OCI-LY3 (cell line): ENCODE measurements around the gene EFNA5.

Experiments used
- EZH2phosphoT487 ChIP-seq: fragments of 200-600 bp; shearing (Covaris generic); IDR thresholded peaks from 2 replicates; pipeline ENCODE4 v1.6.1; 2018; ENCODE audit warnings: antibody characterized with exemption, mixed run types, low read depth
- TF ChIP-seq, protein P1 (sequence below): fragments of 200-600, 300-600 bp; sonication (generic); IDR thresholded peaks from 2 replicates; pipeline ENCODE4 v1.5.1; 2014; ENCODE audit warnings: antibody characterized with exemption, low read length, low read depth

DNA sequence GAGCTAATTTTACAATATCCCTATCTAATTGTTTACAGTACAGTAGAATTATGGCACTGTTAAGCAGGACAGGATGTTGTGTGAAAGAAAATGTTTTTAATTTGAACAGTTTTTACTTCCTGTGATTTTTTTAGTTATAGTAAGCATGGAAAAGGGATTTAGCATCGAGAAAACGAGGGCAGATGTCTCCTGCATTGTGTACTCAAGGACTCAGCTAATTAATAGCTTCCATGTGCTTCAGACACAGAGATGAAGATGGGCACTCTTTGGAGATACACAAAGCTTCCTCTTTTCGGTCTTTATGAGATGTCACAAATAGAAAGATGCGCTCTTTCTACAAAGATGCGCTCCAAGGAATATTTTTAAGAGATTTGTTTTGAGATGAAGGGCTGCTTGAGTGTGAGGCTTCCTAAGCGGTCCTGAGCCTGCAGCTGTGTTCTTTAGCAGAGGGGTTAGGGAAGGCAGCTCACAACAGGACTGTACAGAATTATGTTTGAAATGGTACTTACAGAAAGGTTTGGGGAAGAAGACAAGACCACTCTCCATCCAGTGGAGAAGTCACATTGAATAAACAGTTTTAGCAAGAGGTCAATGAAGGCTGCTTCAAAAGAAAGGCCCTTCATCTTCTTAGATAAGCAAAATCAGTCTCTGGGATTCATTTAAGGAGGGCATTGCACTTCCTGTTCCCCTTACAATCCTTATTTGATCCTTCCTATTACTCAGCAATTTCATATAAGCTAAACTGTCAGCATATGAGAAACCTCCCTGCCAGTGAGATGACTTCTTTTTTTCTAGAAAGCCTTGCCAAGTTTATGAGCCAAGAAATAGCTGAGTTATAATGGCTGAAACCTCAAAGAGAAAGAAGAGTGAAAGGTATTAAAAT, 311.5 kb downstream of the EFNA5 start:
- TF ChIP-seq, protein P1, sequence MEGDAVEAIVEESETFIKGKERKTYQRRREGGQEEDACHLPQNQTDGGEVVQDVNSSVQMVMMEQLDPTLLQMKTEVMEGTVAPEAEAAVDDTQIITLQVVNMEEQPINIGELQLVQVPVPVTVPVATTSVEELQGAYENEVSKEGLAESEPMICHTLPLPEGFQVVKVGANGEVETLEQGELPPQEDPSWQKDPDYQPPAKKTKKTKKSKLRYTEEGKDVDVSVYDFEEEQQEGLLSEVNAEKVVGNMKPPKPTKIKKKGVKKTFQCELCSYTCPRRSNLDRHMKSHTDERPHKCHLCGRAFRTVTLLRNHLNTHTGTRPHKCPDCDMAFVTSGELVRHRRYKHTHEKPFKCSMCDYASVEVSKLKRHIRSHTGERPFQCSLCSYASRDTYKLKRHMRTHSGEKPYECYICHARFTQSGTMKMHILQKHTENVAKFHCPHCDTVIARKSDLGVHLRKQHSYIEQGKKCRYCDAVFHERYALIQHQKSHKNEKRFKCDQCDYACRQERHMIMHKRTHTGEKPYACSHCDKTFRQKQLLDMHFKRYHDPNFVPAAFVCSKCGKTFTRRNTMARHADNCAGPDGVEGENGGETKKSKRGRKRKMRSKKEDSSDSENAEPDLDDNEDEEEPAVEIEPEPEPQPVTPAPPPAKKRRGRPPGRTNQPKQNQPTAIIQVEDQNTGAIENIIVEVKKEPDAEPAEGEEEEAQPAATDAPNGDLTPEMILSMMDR, result no peak
- TF ChIP-seq EZH2phosphoT487, result no peak
